ENCODE measurements around the gene ANKRD10.

Gene ANKRD10

GRCh38 chr13:110856942-110857835, 57.7 kb downstream of the ANKRD10 start:
- TF ChIP-seq CTCF (IDR thresholded peaks at IDR 0.05; ENCODE audit: low read depth, low read length, missing control alignments): no peak
- H3K4me3 ChIP-seq (ENCODE audit: low read depth, low read length): no peak overlapping the region
- no peak for DNase-seq (ENCODE audit: low read depth)

GRCh38 chr13:110855363-110855762, 59.5 kb downstream of the ANKRD10 start:
- no peak for DNase-seq (ENCODE audit: low read depth)
- no peak for TF ChIP-seq CTCF (IDR thresholded peaks at IDR 0.05; ENCODE audit: low read depth, low read length, missing control alignments)
- no peak overlapping the region for H3K4me3 ChIP-seq (ENCODE audit: low read depth, low read length)

GRCh38 chr13:110854866-110855265, 60.0 kb downstream of the ANKRD10 start:
- no peak for TF ChIP-seq CTCF (IDR thresholded peaks at IDR 0.05; ENCODE audit: low read depth, low read length, missing control alignments)
- H3K4me3 ChIP-seq (ENCODE audit: low read depth, low read length): no peak overlapping the region
- no peak for DNase-seq (ENCODE audit: low read depth)

- H3K4me3 ChIP-seq (ENCODE audit: low read depth, low read length): no peak overlapping the region
- no peak for TF ChIP-seq CTCF (IDR thresholded peaks at IDR 0.05; ENCODE audit: low read depth, low read length, missing control alignments)
- DNase-seq (ENCODE audit: low read depth): no peak
These were observed 61.6 kb downstream of the ANKRD10 start for GRCh38 chr13:110853235-110853721.

- H3K4me3 ChIP-seq (ENCODE audit: low read depth, low read length): no peak overlapping the region
- no peak for DNase-seq (ENCODE audit: low read depth)
- TF ChIP-seq CTCF (IDR thresholded peaks at IDR 0.05; ENCODE audit: low read depth, low read length, missing control alignments): no peak
These were observed 64.0 kb downstream of the ANKRD10 start for GRCh38 chr13:110850840-110851239.

- no peak overlapping the region for H3K4me3 ChIP-seq (ENCODE audit: low read depth, low read length)
- DNase-seq (ENCODE audit: low read depth): no peak
- no peak for TF ChIP-seq CTCF (IDR thresholded peaks at IDR 0.05; ENCODE audit: low read depth, low read length, missing control alignments)
These were observed 64.9 kb downstream of the ANKRD10 start for GRCh38 chr13:110850006-110850405.

- no peak for DNase-seq (ENCODE audit: low read depth)
- TF ChIP-seq CTCF (IDR thresholded peaks at IDR 0.05; ENCODE audit: low read depth, low read length, missing control alignments): no peak
- no peak overlapping the region for H3K4me3 ChIP-seq (ENCODE audit: low read depth, low read length)
These were observed 69.3 kb downstream of the ANKRD10 start for GRCh38 chr13:110845520-110845919.
